ENCODE results near the gene COG5.

The COG5 gene

DNA sequence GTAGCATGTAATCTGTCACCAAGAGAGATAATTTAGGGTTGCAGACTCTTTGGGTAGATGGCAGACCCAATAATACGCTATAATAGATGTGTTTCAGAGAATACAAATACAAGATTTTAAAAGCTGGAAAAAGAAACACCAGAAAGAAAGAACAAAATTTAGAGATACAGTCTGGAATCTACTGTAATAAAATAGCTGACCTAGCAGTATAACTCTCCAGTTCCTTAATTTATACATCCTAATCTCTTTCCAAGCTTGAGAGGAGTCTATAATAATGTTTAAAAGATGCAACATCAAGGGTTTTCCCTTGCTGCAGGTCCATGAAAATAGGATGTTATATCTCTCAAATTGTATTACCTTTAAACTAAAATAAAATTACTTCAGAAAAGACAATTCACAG, 121.0 kb downstream of the COG5 start:
- no peaks in the 10 kb centered on the region for H3K9me3 ChIP-seq (ENCODE audit: insufficient read depth, low read depth, low read length)
- H3K27me3 ChIP-seq (ENCODE audit: insufficient read depth, low read length): no peaks in the 10 kb centered on the region
- no peaks in the 10 kb centered on the region for H3K36me3 ChIP-seq (ENCODE audit: insufficient read depth, low read depth, low read length)
- no peak overlapping the region for H3K9ac ChIP-seq (ENCODE audit: low read depth, low read length)
- no peak overlapping the region for H3K4me3 ChIP-seq (ENCODE audit: low read length)
- H3K4me1 ChIP-seq (ENCODE audit: insufficient read depth, low read length): no peaks in the 10 kb centered on the region
- H3K27ac ChIP-seq (ENCODE audit: low read length): no peak overlapping the region

DNA sequence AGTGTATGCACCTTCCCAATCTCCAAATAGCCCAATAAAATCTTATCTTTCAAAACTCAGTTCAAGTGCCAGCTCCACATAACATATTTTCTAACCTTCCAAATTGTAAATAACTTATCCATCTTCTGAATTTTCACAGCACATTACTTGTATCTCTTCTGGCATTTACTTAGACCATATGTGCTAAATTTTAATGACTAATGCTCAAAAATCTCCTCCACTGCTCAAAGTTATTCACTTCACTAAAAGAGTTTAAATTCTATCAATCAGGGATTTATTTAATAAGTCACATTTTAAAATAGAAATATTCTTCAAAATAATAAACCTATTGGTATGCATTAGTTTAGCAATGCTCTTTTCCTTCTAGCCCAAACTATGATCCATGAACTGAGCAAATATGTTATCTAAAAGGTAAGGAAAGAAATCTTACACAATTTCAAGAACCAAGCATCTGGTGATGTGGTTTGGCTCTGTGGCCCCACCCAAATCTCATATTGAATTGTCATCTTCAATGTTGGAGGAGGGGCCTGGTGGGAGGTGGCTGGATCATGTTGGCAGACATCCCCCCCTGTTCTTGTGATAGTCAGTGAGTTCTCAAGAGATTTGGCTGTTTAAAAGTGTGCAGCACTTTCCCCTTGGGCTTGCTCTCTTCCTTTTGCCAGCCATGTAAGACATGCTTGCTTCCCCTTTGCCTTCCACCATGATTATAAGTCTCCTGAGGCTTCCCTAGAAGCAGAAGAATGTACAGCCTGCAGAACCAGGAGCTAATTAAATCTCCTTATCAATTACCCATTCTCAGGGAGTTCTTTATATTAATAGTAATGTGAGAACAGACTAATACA, 121.9 kb downstream of the COG5 start:
- no peak overlapping the region for H3K27ac ChIP-seq (ENCODE audit: low read length)
- H3K9me3 ChIP-seq (ENCODE audit: insufficient read depth, low read depth, low read length): no peaks in the 10 kb centered on the region
- H3K4me3 ChIP-seq (ENCODE audit: low read length): no peak overlapping the region
- no peaks in the 10 kb centered on the region for H3K4me1 ChIP-seq (ENCODE audit: insufficient read depth, low read length)
- H3K27me3 ChIP-seq (ENCODE audit: insufficient read depth, low read length): no peaks in the 10 kb centered on the region
- no peaks in the 10 kb centered on the region for H3K36me3 ChIP-seq (ENCODE audit: insufficient read depth, low read depth, low read length)
- no peak overlapping the region for H3K9ac ChIP-seq (ENCODE audit: low read depth, low read length)

DNA sequence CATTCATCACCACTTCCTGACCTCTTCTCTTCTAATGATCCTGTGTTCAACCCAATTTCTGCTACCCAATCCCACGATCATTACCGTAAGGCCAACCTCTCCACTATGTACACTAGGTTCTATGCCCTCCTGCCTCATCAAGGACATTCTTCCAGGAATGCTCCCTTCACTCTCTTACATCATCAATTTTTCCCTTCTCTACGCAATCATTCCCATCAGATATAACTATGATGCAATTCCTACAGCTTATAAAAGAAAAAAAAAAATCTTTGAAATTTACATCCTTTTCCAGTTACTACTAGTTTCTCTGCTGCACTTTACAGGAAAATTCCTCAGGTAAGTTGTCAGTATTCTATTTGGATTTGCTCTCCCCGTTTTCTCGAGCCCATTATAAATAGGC, 124.7 kb downstream of the COG5 start:
- no peaks in the 10 kb centered on the region for H3K36me3 ChIP-seq (ENCODE audit: insufficient read depth, low read depth, low read length)
- H3K9me3 ChIP-seq (ENCODE audit: insufficient read depth, low read depth, low read length): no peaks in the 10 kb centered on the region
- no peak overlapping the region for H3K4me3 ChIP-seq (ENCODE audit: low read length)
- no peak overlapping the region for H3K9ac ChIP-seq (ENCODE audit: low read depth, low read length)
- H3K27ac ChIP-seq (ENCODE audit: low read length): no peak overlapping the region
- H3K27me3 ChIP-seq (ENCODE audit: insufficient read depth, low read length): no peaks in the 10 kb centered on the region
- no peaks in the 10 kb centered on the region for H3K4me1 ChIP-seq (ENCODE audit: insufficient read depth, low read length)

DNA sequence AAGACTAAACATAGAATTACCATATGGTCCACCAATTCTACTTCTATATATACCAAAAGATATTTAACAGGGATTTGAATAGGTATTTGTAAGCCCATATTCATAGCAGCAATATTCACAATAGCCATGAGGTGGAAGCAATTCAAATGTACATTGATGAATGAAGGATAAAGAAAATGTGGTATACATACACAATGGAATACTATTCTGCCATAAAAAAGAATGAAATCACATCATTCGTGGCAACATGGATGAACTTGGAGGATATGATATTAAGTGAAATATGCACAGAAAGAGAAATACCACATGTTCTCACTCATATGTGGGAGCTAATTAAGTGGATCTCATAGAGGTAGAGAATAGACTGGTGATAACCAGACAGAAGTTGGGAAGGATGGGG, 128.0 kb downstream of the COG5 start:
- H3K9me3 ChIP-seq (ENCODE audit: insufficient read depth, low read depth, low read length): no peaks in the 10 kb centered on the region; the same call in 1 of the 2 replicates
- no peak overlapping the region for H3K9ac ChIP-seq (ENCODE audit: low read depth, low read length)
- H3K4me3 ChIP-seq (ENCODE audit: low read length): no peak overlapping the region
- no peak overlapping the region for H3K27ac ChIP-seq (ENCODE audit: low read length)
- no peaks in the 10 kb centered on the region for H3K4me1 ChIP-seq (ENCODE audit: insufficient read depth, low read length)
- H3K27me3 ChIP-seq (ENCODE audit: insufficient read depth, low read length): no peaks in the 10 kb centered on the region
- no peaks in the 10 kb centered on the region for H3K36me3 ChIP-seq (ENCODE audit: insufficient read depth, low read depth, low read length)

DNA sequence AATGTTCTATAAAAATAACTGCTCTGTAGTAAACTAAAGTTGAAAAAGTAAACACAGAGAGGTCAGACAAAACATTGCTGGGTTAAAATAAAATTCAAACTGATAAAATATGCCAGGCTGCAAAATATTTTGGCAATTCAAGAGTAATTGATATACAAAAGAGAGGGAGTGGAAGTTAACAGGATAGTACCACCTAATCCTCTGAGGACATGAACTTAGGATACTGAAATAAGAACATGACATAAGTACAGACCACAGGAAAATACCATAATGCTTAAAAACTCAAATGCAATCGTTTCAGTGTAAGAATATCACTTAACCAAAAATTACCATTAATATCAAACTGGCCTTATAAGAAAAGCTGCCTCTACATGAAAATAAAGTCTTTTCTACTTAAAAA, 131.5 kb downstream of the COG5 start:
- H3K27ac ChIP-seq (ENCODE audit: low read length): no peak overlapping the region
- H3K9ac ChIP-seq (ENCODE audit: low read depth, low read length): no peak overlapping the region
- no peaks in the 10 kb centered on the region for H3K4me1 ChIP-seq (ENCODE audit: insufficient read depth, low read length)
- H3K9me3 ChIP-seq (ENCODE audit: insufficient read depth, low read depth, low read length): no peaks in the 10 kb centered on the region; the same call in none of the 2 replicates
- H3K4me3 ChIP-seq (ENCODE audit: low read length): no peak overlapping the region
- H3K27me3 ChIP-seq (ENCODE audit: insufficient read depth, low read length): no peaks in the 10 kb centered on the region
- no peaks in the 10 kb centered on the region for H3K36me3 ChIP-seq (ENCODE audit: insufficient read depth, low read depth, low read length)

DNA sequence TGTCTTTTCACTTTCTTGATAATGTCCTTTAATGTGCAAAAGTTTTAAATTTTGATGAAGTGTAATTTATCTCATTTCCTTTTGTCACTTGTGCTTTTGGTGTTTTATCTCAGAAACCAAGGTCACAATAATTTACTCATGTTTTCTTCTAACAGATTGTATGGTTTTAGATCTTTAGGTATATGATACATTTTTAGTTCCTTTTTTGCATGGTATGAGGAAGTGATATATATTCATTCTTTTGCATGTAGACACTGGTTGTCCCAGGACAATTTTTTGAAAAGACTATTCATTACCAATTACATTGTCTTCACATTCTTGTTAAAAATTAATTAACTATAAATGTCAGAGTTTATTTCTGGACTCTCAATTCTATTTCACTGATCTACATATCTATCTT, 133.7 kb downstream of the COG5 start:
- H3K36me3 ChIP-seq (ENCODE audit: insufficient read depth, low read depth, low read length): no peaks in the 10 kb centered on the region
- H3K4me1 ChIP-seq (ENCODE audit: insufficient read depth, low read length): no peaks in the 10 kb centered on the region
- no peaks in the 10 kb centered on the region for H3K27me3 ChIP-seq (ENCODE audit: insufficient read depth, low read length)
- H3K9me3 ChIP-seq (ENCODE audit: insufficient read depth, low read depth, low read length): no peaks in the 10 kb centered on the region; the same call in none of the 2 replicates
- H3K9ac ChIP-seq (ENCODE audit: low read depth, low read length): no peak overlapping the region
- no peak overlapping the region for H3K27ac ChIP-seq (ENCODE audit: low read length)
- no peak overlapping the region for H3K4me3 ChIP-seq (ENCODE audit: low read length)

GRCh38 chr7:107428642-107429041, 135.1 kb downstream of the COG5 start:
- H3K27ac ChIP-seq (ENCODE audit: low read length): no peak overlapping the region
- no peaks in the 10 kb centered on the region for H3K4me1 ChIP-seq (ENCODE audit: insufficient read depth, low read length)
- no peak overlapping the region for H3K4me3 ChIP-seq (ENCODE audit: low read length)
- H3K9ac ChIP-seq (ENCODE audit: low read depth, low read length): no peak overlapping the region
- no peaks in the 10 kb centered on the region for H3K36me3 ChIP-seq (ENCODE audit: insufficient read depth, low read depth, low read length)
- no peaks in the 10 kb centered on the region for H3K27me3 ChIP-seq (ENCODE audit: insufficient read depth, low read length)
- H3K9me3 ChIP-seq (ENCODE audit: insufficient read depth, low read depth, low read length): no peaks in the 10 kb centered on the region; the same call in none of the 2 replicates

- H3K4me3 ChIP-seq (ENCODE audit: low read length): no peak overlapping the region
- H3K9me3 ChIP-seq (ENCODE audit: insufficient read depth, low read depth, low read length): no peaks in the 10 kb centered on the region; the same call in none of the 2 replicates
- H3K27me3 ChIP-seq (ENCODE audit: insufficient read depth, low read length): no peaks in the 10 kb centered on the region
- no peaks in the 10 kb centered on the region for H3K36me3 ChIP-seq (ENCODE audit: insufficient read depth, low read depth, low read length)
- H3K4me1 ChIP-seq (ENCODE audit: insufficient read depth, low read length): no peaks in the 10 kb centered on the region
- H3K9ac ChIP-seq (ENCODE audit: low read depth, low read length): no peak overlapping the region
- no peak overlapping the region for H3K27ac ChIP-seq (ENCODE audit: low read length)
These were observed 136.3 kb downstream of the COG5 start for GRCh38 chr7:107427462-107427861.

DNA sequence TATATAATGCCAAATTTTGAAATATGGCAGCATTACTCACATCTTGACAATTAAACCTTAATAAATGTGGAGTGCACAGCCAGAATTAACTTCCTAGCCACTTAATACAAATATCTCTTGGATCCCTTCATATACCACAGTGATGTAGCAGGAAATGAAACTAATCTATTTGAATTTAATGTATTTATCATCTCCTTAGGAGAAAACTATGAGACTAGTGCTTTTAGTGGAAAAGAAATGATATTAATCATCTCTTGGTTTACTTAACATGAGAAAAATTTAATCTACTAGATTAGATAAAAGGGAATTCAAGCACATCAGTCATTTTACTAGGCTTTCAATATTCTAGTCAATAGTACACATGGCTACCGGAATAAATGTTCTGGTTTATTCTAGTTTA, 149.5 kb downstream of the COG5 start:
- H3K27ac ChIP-seq (ENCODE audit: low read length): no peak overlapping the region
- no peak overlapping the region for H3K9ac ChIP-seq (ENCODE audit: low read depth, low read length)
- no peaks in the 10 kb centered on the region for H3K9me3 ChIP-seq (ENCODE audit: insufficient read depth, low read depth, low read length)
- H3K27me3 ChIP-seq (ENCODE audit: insufficient read depth, low read length): no peaks in the 10 kb centered on the region
- peaks cover 5% of the 10 kb centered on the region; the same call in 1 of the 2 replicates for H3K36me3 ChIP-seq (ENCODE audit: insufficient read depth, low read depth, low read length)
- no peak overlapping the region for H3K4me3 ChIP-seq (ENCODE audit: low read length)
- no peaks in the 10 kb centered on the region for H3K4me1 ChIP-seq (ENCODE audit: insufficient read depth, low read length)

DNA sequence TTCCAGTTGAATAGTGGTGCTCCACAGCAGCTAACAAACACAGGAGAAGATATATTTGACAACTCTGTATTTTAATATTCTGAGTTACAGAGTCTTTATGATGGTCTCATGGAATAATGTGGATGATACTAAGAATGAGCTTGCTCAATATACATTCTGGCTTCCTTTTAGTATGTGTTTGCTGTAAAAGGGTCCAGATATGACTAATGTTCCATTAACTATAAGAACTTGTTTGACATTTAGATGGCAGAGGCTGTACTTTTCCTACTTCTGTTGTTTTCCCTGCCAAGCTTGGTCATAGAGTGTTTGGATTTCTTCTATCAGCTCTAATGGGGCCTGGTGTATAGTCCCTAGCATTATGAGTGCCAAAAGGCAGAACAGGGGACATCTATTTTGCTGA, 155.4 kb downstream of the COG5 start:
- H3K4me1 ChIP-seq (ENCODE audit: insufficient read depth, low read length): no peaks in the 10 kb centered on the region

DNA sequence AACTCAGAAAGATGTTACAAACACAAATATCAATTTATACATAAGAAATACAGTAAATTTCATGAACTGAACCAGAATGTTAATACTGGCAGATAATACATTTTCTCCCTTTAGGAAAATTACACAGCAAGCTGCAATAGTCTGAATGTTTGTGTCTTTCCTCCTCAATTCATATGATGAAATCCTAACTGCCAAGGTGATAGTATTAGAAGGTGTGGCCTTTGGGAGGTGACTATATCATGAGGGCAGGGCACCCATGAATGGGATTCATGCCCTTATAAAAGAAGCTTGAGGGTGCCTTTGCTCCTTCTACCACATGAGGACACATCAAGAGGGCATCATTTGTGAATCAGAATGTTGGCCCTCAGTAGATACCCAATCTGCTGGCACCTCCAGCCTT, 158.2 kb downstream of the COG5 start:
- H3K36me3 ChIP-seq (ENCODE audit: insufficient read depth, low read depth, low read length): peaks cover 5% of the 10 kb centered on the region; the same call in 1 of the 2 replicates
- H3K27me3 ChIP-seq (ENCODE audit: insufficient read depth, low read length): no peaks in the 10 kb centered on the region
- H3K4me1 ChIP-seq (ENCODE audit: insufficient read depth, low read length): no peaks in the 10 kb centered on the region
- H3K4me3 ChIP-seq (ENCODE audit: low read length): no peak overlapping the region
- H3K9me3 ChIP-seq (ENCODE audit: insufficient read depth, low read depth, low read length): no peaks in the 10 kb centered on the region
- H3K9ac ChIP-seq (ENCODE audit: low read depth, low read length): no peak overlapping the region
- no peak overlapping the region for H3K27ac ChIP-seq (ENCODE audit: low read length)

More for the DNA sequence above, 155.4 kb downstream of the COG5 start:
- H3K9ac ChIP-seq (ENCODE audit: low read depth, low read length): no peak overlapping the region
- peaks cover 5% of the 10 kb centered on the region; the same call in 1 of the 2 replicates for H3K36me3 ChIP-seq (ENCODE audit: insufficient read depth, low read depth, low read length)
- no peaks in the 10 kb centered on the region for H3K9me3 ChIP-seq (ENCODE audit: insufficient read depth, low read depth, low read length)
- no peaks in the 10 kb centered on the region for H3K27me3 ChIP-seq (ENCODE audit: insufficient read depth, low read length)
- no peak overlapping the region for H3K4me3 ChIP-seq (ENCODE audit: low read length)
- H3K27ac ChIP-seq (ENCODE audit: low read length): no peak overlapping the region

- Histone ChIP-seq H3K27me3 (ENCODE audit: insufficient read depth, low read length) (no peaks in the 10 kb centered on the region), H3K4me1 (ENCODE audit: insufficient read depth, low read length) (no peaks in the 10 kb centered on the region), H3K4me3 (ENCODE audit: low read length) (no peak overlapping the region), H3K9me3 (ENCODE audit: insufficient read depth, low read depth, low read length) (no peaks in the 10 kb centered on the region), H3K27ac (ENCODE audit: low read length) (no peak overlapping the region), H3K36me3 (ENCODE audit: insufficient read depth, low read depth, low read length) (peaks cover 1% of the 10 kb centered on the region; the same call in 1 of the 2 replicates), H3K9ac (ENCODE audit: low read depth, low read length) (no peak overlapping the region)
These were observed 158.8 kb downstream of the COG5 start for GRCh38 chr7:107404740-107405537.

Measured in iPS-20b (cell line).